ENCODE measurements around the gene RIPK4.

The RIPK4 gene

GRCh38 chr21:41711416-41712007, 55.3 kb downstream of the RIPK4 start:
- Histone ChIP-seq H3K27ac (no peak overlapping the region), H3K9me3 (no peaks in the 10 kb centered on the region), H4K20me1 (no peaks in the 10 kb centered on the region), H3K4me2 (no peak overlapping the region), H3K27me3 (no peaks in the 10 kb centered on the region), H3K9ac (no peak overlapping the region), H3K36me3 (no peaks in the 10 kb centered on the region), H3K4me3 (no peak overlapping the region), H3K4me1 (peaks cover 9% of the 10 kb centered on the region)
- TF ChIP-seq Cebpa-rat (IDR thresholded peaks at IDR 0.05), result no peak

GRCh38 chr21:41710823-41711160, 56.1 kb downstream of the RIPK4 start:
- H3K27me3 ChIP-seq, result no peaks in the 10 kb centered on the region
- no peak overlapping the region for H3K4me2 ChIP-seq

GRCh38 chr21:41709965-41710822, 56.7 kb downstream of the RIPK4 start:
- no peak overlapping the region for H3K9ac ChIP-seq
- no peaks in the 10 kb centered on the region for H3K27me3 ChIP-seq
- H3K4me2 ChIP-seq, result no peak overlapping the region
- no peak overlapping the region for H3K27ac ChIP-seq
- TF ChIP-seq Cebpa-rat (IDR thresholded peaks at IDR 0.05), result no peak
- H3K4me1 ChIP-seq, result no peaks in the 10 kb centered on the region
- H4K20me1 ChIP-seq, result no peaks in the 10 kb centered on the region
- no peaks in the 10 kb centered on the region for H3K36me3 ChIP-seq
- H3K4me3 ChIP-seq, result no peak overlapping the region
- no peaks in the 10 kb centered on the region for H3K9me3 ChIP-seq

More at GRCh38 chr21:41710823-41711160, 56.1 kb downstream of the RIPK4 start:
- Histone ChIP-seq H3K36me3 (no peaks in the 10 kb centered on the region), H3K4me1 (peaks cover 2% of the 10 kb centered on the region), H3K9me3 (no peaks in the 10 kb centered on the region), H4K20me1 (no peaks in the 10 kb centered on the region), H3K9ac (no peak overlapping the region), H3K4me3 (no peak overlapping the region), H3K27ac (no peak overlapping the region)
- no peak for TF ChIP-seq Cebpa-rat (IDR thresholded peaks at IDR 0.05)

- H3K4me1 ChIP-seq, result no peaks in the 10 kb centered on the region
- no peak for TF ChIP-seq Cebpa-rat (IDR thresholded peaks at IDR 0.05)
- no peak overlapping the region for H3K9ac ChIP-seq
- no peaks in the 10 kb centered on the region for H3K36me3 ChIP-seq
- no peaks in the 10 kb centered on the region for H4K20me1 ChIP-seq
- H3K27ac ChIP-seq, result no peak overlapping the region
- no peak overlapping the region for H3K4me2 ChIP-seq
- no peaks in the 10 kb centered on the region for H3K9me3 ChIP-seq
- no peaks in the 10 kb centered on the region for H3K27me3 ChIP-seq
- no peak overlapping the region for H3K4me3 ChIP-seq
These were observed 57.7 kb downstream of the RIPK4 start for GRCh38 chr21:41709166-41709565.

- Histone ChIP-seq H4K20me1 (no peaks in the 10 kb centered on the region), H3K4me1 (no peaks in the 10 kb centered on the region), H3K4me3 (no peak overlapping the region), H3K9me3 (no peaks in the 10 kb centered on the region), H3K9ac (no peak overlapping the region), H3K27me3 (no peaks in the 10 kb centered on the region), H3K27ac (no peak overlapping the region), H3K4me2 (no peak overlapping the region), H3K36me3 (no peaks in the 10 kb centered on the region)
- TF ChIP-seq Cebpa-rat (IDR thresholded peaks at IDR 0.05), result no peak
These were observed 58.9 kb downstream of the RIPK4 start for GRCh38 chr21:41707960-41708330.

- Histone ChIP-seq H3K4me2 (no peak overlapping the region), H3K4me1 (no peaks in the 10 kb centered on the region)
- TF ChIP-seq Cebpa-rat (IDR thresholded peaks at IDR 0.05), result no peak
These were observed 59.5 kb downstream of the RIPK4 start for GRCh38 chr21:41707231-41707959.

GRCh38 chr21:41706678-41707077, 60.2 kb downstream of the RIPK4 start:
- no peak overlapping the region for H3K27ac ChIP-seq
- H3K27me3 ChIP-seq, result no peaks in the 10 kb centered on the region
- no peak overlapping the region for H3K4me2 ChIP-seq
- H3K9me3 ChIP-seq, result no peaks in the 10 kb centered on the region
- H3K4me3 ChIP-seq, result no peak overlapping the region
- no peaks in the 10 kb centered on the region for H3K4me1 ChIP-seq
- TF ChIP-seq Cebpa-rat (IDR thresholded peaks at IDR 0.05), result no peak
- H3K36me3 ChIP-seq, result no peaks in the 10 kb centered on the region
- no peak overlapping the region for H3K9ac ChIP-seq
- no peaks in the 10 kb centered on the region for H4K20me1 ChIP-seq

More at GRCh38 chr21:41707231-41707959, 59.5 kb downstream of the RIPK4 start:
- no peaks in the 10 kb centered on the region for H3K27me3 ChIP-seq
- H3K9me3 ChIP-seq, result no peaks in the 10 kb centered on the region
- no peaks in the 10 kb centered on the region for H3K36me3 ChIP-seq
- H3K9ac ChIP-seq, result no peak overlapping the region
- no peak overlapping the region for H3K4me3 ChIP-seq
- no peaks in the 10 kb centered on the region for H4K20me1 ChIP-seq
- H3K27ac ChIP-seq, result no peak overlapping the region

- Histone ChIP-seq H3K9me3 (no peaks in the 10 kb centered on the region), H3K4me3 (no peak overlapping the region), H4K20me1 (no peaks in the 10 kb centered on the region), H3K4me1 (no peaks in the 10 kb centered on the region), H3K4me2 (no peak overlapping the region), H3K27ac (no peak overlapping the region), H3K9ac (no peak overlapping the region), H3K36me3 (no peaks in the 10 kb centered on the region), H3K27me3 (no peaks in the 10 kb centered on the region)
- no peak for TF ChIP-seq Cebpa-rat (IDR thresholded peaks at IDR 0.05)
These were observed 60.6 kb downstream of the RIPK4 start for GRCh38 chr21:41706263-41706639.

- no peaks in the 10 kb centered on the region for H3K36me3 ChIP-seq
- TF ChIP-seq Cebpa-rat (IDR thresholded peaks at IDR 0.05), result no peak
- H4K20me1 ChIP-seq, result no peaks in the 10 kb centered on the region
- no peaks in the 10 kb centered on the region for H3K4me1 ChIP-seq
- H3K4me2 ChIP-seq, result no peak overlapping the region
- H3K9ac ChIP-seq, result no peak overlapping the region
- no peak overlapping the region for H3K4me3 ChIP-seq
- no peaks in the 10 kb centered on the region for H3K9me3 ChIP-seq
- H3K27me3 ChIP-seq, result no peaks in the 10 kb centered on the region
- no peak overlapping the region for H3K27ac ChIP-seq
These were observed 61.1 kb downstream of the RIPK4 start for GRCh38 chr21:41705546-41706262.
